Endothelial cell of umbilical vein (primary cell): ENCODE results near the gene SMNDC1. TPM values are rescaled to one million over a fixed set of nuclear protein-coding genes. Genes with fewer than 3 reads are reported as not detected.

Experiments
- BruUV-seq: library from RNA; stranded (reverse); fragments of 400-500 nt; replicated peaks from 2 replicates; lab custom pipeline; 2021; lab: Mats Ljungman, UMichigan
- CTCF ChIA-PET: fragments of 300-600, 350-600 bp; sonication (Branson Sonifier 250); formaldehyde crosslinking; loops from one replicate; lab custom pipeline; 2021; ENCODE audit warnings: antibody characterized with exemption, inconsistent platforms; lab: Charles Lee
- POLR2A ChIA-PET: fragments of 300-600, 350-600 bp; sonication (Branson Sonifier 250); formaldehyde crosslinking; loops from one replicate; lab custom pipeline; 2021; ENCODE audit warnings: antibody characterized with exemption, inconsistent platforms; lab: Charles Lee
- DNase-seq: peaks from one replicate; pipeline ENCODE4 v3.0.0-alpha.2; 2011; ENCODE audit warnings: low read depth, low spot score
- FAIRE-seq: peaks from 2 replicates; lab custom pipeline; 2011; peaks lifted over from hg19 to GRCh38; lab: Jason Lieb, UNC
- H2AFZ ChIP-seq: 2 replicates; pipeline ENCODE4 v1.6.0; 2012; ENCODE audit warnings: low read depth, low read length, control low read depth, inconsistent platforms
- H3K27ac ChIP-seq: 2 replicates; pipeline ENCODE4 v1.5.1; 2011; ENCODE audit warnings: low read depth, mild to moderate bottlenecking, control low read depth, low read length, moderate library complexity; ENCODE audit not compliant: insufficient read depth
- H3K27me3 ChIP-seq, 2 experiments: 2 replicates each; pipeline versions ENCODE4 v1.6.0 to v1.6.1; 2011; ENCODE audit warnings: low read length in 2 of 2, mixed read lengths in 1 of 2; ENCODE audit not compliant: control insufficient read depth in 2 of 2, insufficient read depth in 2 of 2
- H3K36me3 ChIP-seq, 2 experiments: 2 replicates in 1 of 2; 3 replicates in 1 of 2; pipeline ENCODE4 v1.5.1; 2011; ENCODE audit warnings: low read length in 2 of 2, mild to moderate bottlenecking in 1 of 2, moderate library complexity in 1 of 2; ENCODE audit not compliant: control insufficient read depth in 2 of 2, insufficient read depth in 2 of 2; ENCODE audit errors: extremely low read depth in 1 of 2
- H3K4me1 ChIP-seq: 3 replicates; pipeline ENCODE4 v1.5.1; 2011; ENCODE audit warnings: mild to moderate bottlenecking, low read length; ENCODE audit not compliant: control insufficient read depth, insufficient read depth; ENCODE audit errors: extremely low read depth
- H3K4me2 ChIP-seq: 2 replicates; pipeline ENCODE4 v1.6.1; 2011; ENCODE audit warnings: low read length, control low read depth, mixed read lengths; ENCODE audit not compliant: insufficient read depth
- H3K4me3 ChIP-seq, 3 experiments: fragments of 200-600 bp in 1 of 3; sonication (generic), shearing (Covaris generic) in 1 of 3; replicated peaks in 1 of 3; 2 replicates each; pipeline ENCODE4 v1.5.1; 2011 to 2016; ENCODE audit warnings: control low read depth in 3 of 3, low read length in 3 of 3, mild to moderate bottlenecking in 2 of 3, inconsistent platforms in 1 of 3, low read depth in 1 of 3, moderate library complexity in 1 of 3; ENCODE audit not compliant: insufficient read depth in 1 of 3
- H3K79me2 ChIP-seq: 2 replicates; pipeline ENCODE4 v1.6.0; 2012; ENCODE audit warnings: low read length, inconsistent platforms; ENCODE audit not compliant: control insufficient read depth, insufficient read depth
- H3K9ac ChIP-seq: replicated peaks from 2 replicates; pipeline ENCODE3; 2011; ENCODE audit warnings: low read length, control low read depth; ENCODE audit not compliant: insufficient read depth; ENCODE audit errors: extremely low read depth
- H3K9me1 ChIP-seq: replicated peaks from 3 replicates; pipeline ENCODE4 v1.6.0; 2011; ENCODE audit warnings: mild to moderate bottlenecking, low read length; ENCODE audit not compliant: control insufficient read depth, insufficient read depth; ENCODE audit errors: extremely low read depth
- H3K9me3 ChIP-seq: replicated peaks from 2 replicates; pipeline ENCODE4 v1.5.1; 2012; ENCODE audit warnings: low read length, inconsistent platforms; ENCODE audit not compliant: control insufficient read depth, insufficient read depth
- H4K20me1 ChIP-seq: replicated peaks from 2 replicates; pipeline ENCODE3; 2011; ENCODE audit warnings: mild to moderate bottlenecking, low read length; ENCODE audit not compliant: control insufficient read depth, insufficient read depth; ENCODE audit errors: extremely low read depth
- EZH2 ChIP-seq: IDR thresholded peaks from 2 replicates; pipeline ENCODE4 v1.6.1; 2012; ENCODE audit warnings: borderline replicate concordance, low read depth, mild to moderate bottlenecking, moderate library complexity, low read length, inconsistent platforms; ENCODE audit not compliant: severe bottlenecking
- FOS ChIP-seq: IDR thresholded peaks from 2 replicates; pipeline ENCODE4 v1.6.1; 2011; ENCODE audit warnings: mild to moderate bottlenecking, low read length, moderate library complexity, borderline replicate concordance; ENCODE audit not compliant: insufficient read depth
- GATA2 ChIP-seq: IDR thresholded peaks from 2 replicates; pipeline ENCODE4 v1.7.0; 2011; ENCODE audit warnings: low read depth, mild to moderate bottlenecking, moderate library complexity, mixed read lengths, low read length; ENCODE audit not compliant: insufficient read length, insufficient read depth
- JUN ChIP-seq: IDR thresholded peaks from 2 replicates; pipeline ENCODE4 v1.6.1; 2011; ENCODE audit warnings: borderline replicate concordance, low read depth; ENCODE audit not compliant: insufficient read length, insufficient read depth
- MYC ChIP-seq: IDR thresholded peaks from one replicate; pipeline ENCODE4 v1.6.1; 2011; ENCODE audit warnings: mild to moderate bottlenecking, low read depth, low read length
- POLR2A ChIP-seq: IDR thresholded peaks from 2 replicates; pipeline ENCODE4 v1.6.1; 2012; ENCODE audit warnings: low read depth, mild to moderate bottlenecking, control low read depth, low read length
- POLR2AphosphoS5 ChIP-seq: IDR thresholded peaks from 2 replicates; pipeline ENCODE4 v1.6.1; 2012; ENCODE audit warnings: low read depth, mild to moderate bottlenecking, control low read depth, low read length, moderate library complexity; ENCODE audit not compliant: insufficient read depth
- dilution Hi-C: fragments of 300-500 bp; cut with MboI; formaldehyde crosslinking; loops from one replicate; pipeline ENCODE4 v1.15.0; 2019; ENCODE audit warnings: low sequenced_read_pairs; ENCODE audit not compliant: extremely low pct_ligation_motif_present
- intact Hi-C: fragments of 100-400 bp; cut with micrococcal nuclease; formaldehyde crosslinking; loops from one replicate; pipeline ENCODE4 v1.10.0; 2022
- polyA plus RNA-seq, 4 experiments: library from polyadenylated mRNA; depleted of rRNA in 3 of 4; stranded (reverse) in 3 of 4; unstranded in 1 of 4; fragments of >200 nt; gene quantifications; 2 replicates each; pipeline versions ENCODE4 v1.2.1 to v1.2.3, GENCODE V29; 2011 to 2012; ENCODE audit warnings: missing spikeins in 1 of 4
- total RNA-seq: library from RNA; stranded (reverse); gene quantifications from 2 replicates; pipeline ENCODE4 v1.2.3, GENCODE V29; 2021
- TF ChIP-seq, protein P1 (sequence below): IDR thresholded peaks from 2 replicates; pipeline ENCODE4 v1.6.1; 2011; ENCODE audit not compliant: insufficient read depth, insufficient read length
- TF ChIP-seq, protein P2 (sequence below), 2 donors: IDR thresholded peaks; 1 replicate in 1 of 2; 2 replicates in 1 of 2; pipeline ENCODE4 v1.5.1; 2011; ENCODE audit warnings: low read length in 2 of 2, mild to moderate bottlenecking in 2 of 2, moderate library complexity in 2 of 2, control low read depth in 1 of 2, inconsistent platforms in 1 of 2, low read depth in 1 of 2; ENCODE audit not compliant: insufficient read depth in 1 of 2; ENCODE audit errors: extremely low read depth in 1 of 2

Gene SMNDC1
- total and polyA plus RNA-seq, 2 donors (not counting 3 experiments of a cell fraction or from before 2014, with no cell fraction given) = 7.1 to 39.3 TPM

DNA sequence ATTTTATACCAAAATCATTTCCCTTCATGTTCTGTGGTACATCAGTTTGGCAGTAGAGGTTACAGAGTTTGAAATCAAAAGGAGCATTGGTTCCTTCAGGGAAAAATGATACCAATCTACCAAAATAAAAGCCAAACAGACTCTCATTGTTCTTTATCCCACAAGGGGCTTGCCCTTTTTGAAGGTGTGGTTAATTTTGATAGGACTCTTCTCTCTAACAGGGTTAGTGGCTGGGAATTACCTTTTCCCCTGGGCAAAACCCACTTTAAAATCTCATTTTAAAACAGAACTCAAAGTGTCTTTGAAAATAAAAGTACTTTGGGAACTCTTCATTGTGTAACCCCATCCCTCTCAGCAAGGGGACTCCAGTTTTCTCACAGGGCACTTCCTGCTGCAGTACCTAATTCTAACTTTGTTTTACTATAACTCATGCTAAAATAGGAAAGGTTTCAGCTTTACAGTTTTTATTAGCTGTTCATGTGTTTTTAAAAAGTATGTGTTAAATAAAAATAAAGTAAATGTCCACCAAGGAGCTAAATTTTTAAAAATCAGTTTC lies 30.6 kb downstream of the SMNDC1 start:
- Histone ChIP-seq H3K36me3 (no peaks in the 10 kb centered on the region), H3K4me2 (no peak overlapping the region), H3K9ac (no peak overlapping the region), H4K20me1 (no peaks in the 10 kb centered on the region), H3K9me1 (no peaks in the 10 kb centered on the region), H3K4me1 (peaks cover 2% of the 10 kb centered on the region), H3K27ac (no peak overlapping the region), H3K79me2 (no peaks in the 10 kb centered on the region), H3K27me3 (peaks cover 0 to 2% of the 10 kb centered on the region in 2 experiments), H2AFZ (no peak overlapping the region), H3K9me3 (no peaks in the 10 kb centered on the region), H3K4me3 (no peak overlapping the region)
- ChIA-PET CTCF (interaction anchor here (0.6 to 2.3 kb wide), 7 partner anchors 18 to 1824 kb away, joined by 3 to 25 read pairs (median 3); no protein-coding TSS in a partner anchor), POLR2A (no interaction called here)
- TF ChIP-seq, protein P1, sequence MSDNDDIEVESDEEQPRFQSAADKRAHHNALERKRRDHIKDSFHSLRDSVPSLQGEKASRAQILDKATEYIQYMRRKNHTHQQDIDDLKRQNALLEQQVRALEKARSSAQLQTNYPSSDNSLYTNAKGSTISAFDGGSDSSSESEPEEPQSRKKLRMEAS = no peak
- TF ChIP-seq FOS (no peak), JUN (no peak), MYC (no peak), EZH2 (no peak), POLR2A (no peak), GATA2 (no peak), POLR2AphosphoS5 (no peak)
- TF ChIP-seq, protein P2, sequence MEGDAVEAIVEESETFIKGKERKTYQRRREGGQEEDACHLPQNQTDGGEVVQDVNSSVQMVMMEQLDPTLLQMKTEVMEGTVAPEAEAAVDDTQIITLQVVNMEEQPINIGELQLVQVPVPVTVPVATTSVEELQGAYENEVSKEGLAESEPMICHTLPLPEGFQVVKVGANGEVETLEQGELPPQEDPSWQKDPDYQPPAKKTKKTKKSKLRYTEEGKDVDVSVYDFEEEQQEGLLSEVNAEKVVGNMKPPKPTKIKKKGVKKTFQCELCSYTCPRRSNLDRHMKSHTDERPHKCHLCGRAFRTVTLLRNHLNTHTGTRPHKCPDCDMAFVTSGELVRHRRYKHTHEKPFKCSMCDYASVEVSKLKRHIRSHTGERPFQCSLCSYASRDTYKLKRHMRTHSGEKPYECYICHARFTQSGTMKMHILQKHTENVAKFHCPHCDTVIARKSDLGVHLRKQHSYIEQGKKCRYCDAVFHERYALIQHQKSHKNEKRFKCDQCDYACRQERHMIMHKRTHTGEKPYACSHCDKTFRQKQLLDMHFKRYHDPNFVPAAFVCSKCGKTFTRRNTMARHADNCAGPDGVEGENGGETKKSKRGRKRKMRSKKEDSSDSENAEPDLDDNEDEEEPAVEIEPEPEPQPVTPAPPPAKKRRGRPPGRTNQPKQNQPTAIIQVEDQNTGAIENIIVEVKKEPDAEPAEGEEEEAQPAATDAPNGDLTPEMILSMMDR (IDR thresholded peaks at IDR 0.05; ENCODE audit: extremely low read depth in 1 of 2, insufficient read depth in 1 of 2, low read depth in 1 of 2, low read length in 2 of 2) = no peak
- no TSS peak for BruUV-seq
- DNase-seq (no peak), FAIRE-seq (no peak)
- intact Hi-C loops (no loop called here), dilution Hi-C loops (no loop called here)
